ENCODE measurements around the gene NUDT21. TPM values are rescaled to one million over a fixed set of nuclear protein-coding genes. Genes with fewer than 3 reads are reported as not detected.

The NUDT21 gene
- total RNA-seq, 1 donor from 2014 or later: 105 TPM

GRCh38 chr16:56488035-56488434 is 36.9 kb upstream of the NUDT21 start:
- H3K4me1 Mint-ChIP-seq (ENCODE audit: unreplicated experiment): no peaks in the 10 kb centered on the region
- H3K27me3 Mint-ChIP-seq (ENCODE audit: unreplicated experiment): no peaks in the 10 kb centered on the region
- H3K36me3 Mint-ChIP-seq (ENCODE audit: unreplicated experiment): peaks cover 38% of the 10 kb centered on the region
- H3K4me3 Mint-ChIP-seq (ENCODE audit: unreplicated experiment): no peak overlapping the region
- no peak for DNase-seq (ENCODE audit: extremely low spot score, unreplicated experiment)
- no peak for TF ChIP-seq CTCF (IDR thresholded peaks at IDR 0.05)
- no peaks in the 10 kb centered on the region for H3K9me3 Mint-ChIP-seq (ENCODE audit: unreplicated experiment)
- H3K27ac Mint-ChIP-seq (ENCODE audit: unreplicated experiment): no peak overlapping the region

- H3K9me3 Mint-ChIP-seq (ENCODE audit: unreplicated experiment): no peaks in the 10 kb centered on the region
- no peak for TF ChIP-seq CTCF (IDR thresholded peaks at IDR 0.05)
- peaks cover 9% of the 10 kb centered on the region for H3K4me1 Mint-ChIP-seq (ENCODE audit: unreplicated experiment)
- no peak overlapping the region for H3K27ac Mint-ChIP-seq (ENCODE audit: unreplicated experiment)
- no peak for DNase-seq (ENCODE audit: extremely low spot score, unreplicated experiment)
- no peak overlapping the region for H3K4me3 Mint-ChIP-seq (ENCODE audit: unreplicated experiment)
- no peaks in the 10 kb centered on the region for H3K27me3 Mint-ChIP-seq (ENCODE audit: unreplicated experiment)
- H3K36me3 Mint-ChIP-seq (ENCODE audit: unreplicated experiment): peaks cover 48% of the 10 kb centered on the region
Measured at GRCh38 chr16:56483394-56483793, 32.3 kb upstream of the NUDT21 start.

- peaks cover 9% of the 10 kb centered on the region for H3K4me1 Mint-ChIP-seq (ENCODE audit: unreplicated experiment)
- H3K27me3 Mint-ChIP-seq (ENCODE audit: unreplicated experiment): no peaks in the 10 kb centered on the region
- no peak for TF ChIP-seq CTCF (IDR thresholded peaks at IDR 0.05)
- no peak overlapping the region for H3K4me3 Mint-ChIP-seq (ENCODE audit: unreplicated experiment)
- no peak overlapping the region for H3K27ac Mint-ChIP-seq (ENCODE audit: unreplicated experiment)
- H3K9me3 Mint-ChIP-seq (ENCODE audit: unreplicated experiment): no peaks in the 10 kb centered on the region
- DNase-seq (ENCODE audit: extremely low spot score, unreplicated experiment): no peak
- H3K36me3 Mint-ChIP-seq (ENCODE audit: unreplicated experiment): peaks cover 48% of the 10 kb centered on the region
Measured at GRCh38 chr16:56482683-56483236, 31.6 kb upstream of the NUDT21 start.

GRCh38 chr16:56481468-56482122 is 30.5 kb upstream of the NUDT21 start:
- H3K9me3 Mint-ChIP-seq (ENCODE audit: unreplicated experiment): no peaks in the 10 kb centered on the region
- no peaks in the 10 kb centered on the region for H3K27me3 Mint-ChIP-seq (ENCODE audit: unreplicated experiment)
- H3K36me3 Mint-ChIP-seq (ENCODE audit: unreplicated experiment): peaks cover 55% of the 10 kb centered on the region
- H3K27ac Mint-ChIP-seq (ENCODE audit: unreplicated experiment): peak overlapping the region; percentile 39
- no peak for DNase-seq (ENCODE audit: extremely low spot score, unreplicated experiment)
- H3K4me3 Mint-ChIP-seq (ENCODE audit: unreplicated experiment): no peak overlapping the region
- peaks cover 21% of the 10 kb centered on the region for H3K4me1 Mint-ChIP-seq (ENCODE audit: unreplicated experiment)
- TF ChIP-seq CTCF (IDR thresholded peaks at IDR 0.05): no peak

- Mint-ChIP-seq H3K27ac (ENCODE audit: unreplicated experiment) (no peak overlapping the region), H3K36me3 (ENCODE audit: unreplicated experiment) (peaks cover 55% of the 10 kb centered on the region), H3K9me3 (ENCODE audit: unreplicated experiment) (no peaks in the 10 kb centered on the region), H3K4me3 (ENCODE audit: unreplicated experiment) (no peak overlapping the region), H3K27me3 (ENCODE audit: unreplicated experiment) (no peaks in the 10 kb centered on the region), H3K4me1 (ENCODE audit: unreplicated experiment) (peaks cover 25% of the 10 kb centered on the region)
- no peak for TF ChIP-seq CTCF (IDR thresholded peaks at IDR 0.05)
- no peak for DNase-seq (ENCODE audit: extremely low spot score, unreplicated experiment)
Measured at GRCh38 chr16:56480776-56481467, 29.8 kb upstream of the NUDT21 start.

Data from osteocyte (in vitro differentiated cells).